Measurements from ENCODE around the gene COL4A1. TPM values are rescaled to one million over a fixed set of nuclear protein-coding genes. Genes with fewer than 3 reads are reported as not detected.

The COL4A1 gene
- total RNA-seq, 3 donors from 2014 or later = 19.0 to 308 (median 61.9) TPM

DNA sequence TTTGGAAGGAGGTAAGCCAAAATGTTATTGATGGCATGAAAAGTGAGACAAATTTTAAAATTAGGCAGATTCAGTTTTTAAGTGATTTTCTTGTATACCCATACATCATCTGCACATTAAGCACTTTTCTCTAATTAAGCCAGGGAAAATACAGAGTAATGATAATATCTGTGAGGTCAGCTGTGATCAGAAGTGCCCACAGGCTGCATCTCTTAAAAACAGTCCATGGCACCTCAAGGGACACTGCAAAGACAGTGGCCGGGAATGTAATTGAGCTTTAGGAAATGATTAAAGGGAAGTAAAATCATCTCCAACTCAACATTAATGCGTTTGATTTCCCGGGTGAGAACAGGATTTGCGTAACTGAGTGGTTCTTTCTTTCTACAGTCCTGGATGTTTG is 2.0 kb downstream of the COL4A1 start:
- H3K4me1 ChIP-seq (ENCODE audit: low read depth) = peaks cover 10% of the 10 kb centered on the region
- no peak for DNase-seq
- TF ChIP-seq, protein P1, sequence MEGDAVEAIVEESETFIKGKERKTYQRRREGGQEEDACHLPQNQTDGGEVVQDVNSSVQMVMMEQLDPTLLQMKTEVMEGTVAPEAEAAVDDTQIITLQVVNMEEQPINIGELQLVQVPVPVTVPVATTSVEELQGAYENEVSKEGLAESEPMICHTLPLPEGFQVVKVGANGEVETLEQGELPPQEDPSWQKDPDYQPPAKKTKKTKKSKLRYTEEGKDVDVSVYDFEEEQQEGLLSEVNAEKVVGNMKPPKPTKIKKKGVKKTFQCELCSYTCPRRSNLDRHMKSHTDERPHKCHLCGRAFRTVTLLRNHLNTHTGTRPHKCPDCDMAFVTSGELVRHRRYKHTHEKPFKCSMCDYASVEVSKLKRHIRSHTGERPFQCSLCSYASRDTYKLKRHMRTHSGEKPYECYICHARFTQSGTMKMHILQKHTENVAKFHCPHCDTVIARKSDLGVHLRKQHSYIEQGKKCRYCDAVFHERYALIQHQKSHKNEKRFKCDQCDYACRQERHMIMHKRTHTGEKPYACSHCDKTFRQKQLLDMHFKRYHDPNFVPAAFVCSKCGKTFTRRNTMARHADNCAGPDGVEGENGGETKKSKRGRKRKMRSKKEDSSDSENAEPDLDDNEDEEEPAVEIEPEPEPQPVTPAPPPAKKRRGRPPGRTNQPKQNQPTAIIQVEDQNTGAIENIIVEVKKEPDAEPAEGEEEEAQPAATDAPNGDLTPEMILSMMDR (IDR thresholded peaks at IDR 0.05) = no peak
- no peak for ATAC-seq
- intact Hi-C loops (cut with DNase I, micrococcal nuclease) = no loop called here
- no peak overlapping the region for H3K4me3 ChIP-seq
- H3K36me3 ChIP-seq (ENCODE audit: low read depth) = no peaks in the 10 kb centered on the region
- no peaks in the 10 kb centered on the region for H3K9me3 ChIP-seq

DNA sequence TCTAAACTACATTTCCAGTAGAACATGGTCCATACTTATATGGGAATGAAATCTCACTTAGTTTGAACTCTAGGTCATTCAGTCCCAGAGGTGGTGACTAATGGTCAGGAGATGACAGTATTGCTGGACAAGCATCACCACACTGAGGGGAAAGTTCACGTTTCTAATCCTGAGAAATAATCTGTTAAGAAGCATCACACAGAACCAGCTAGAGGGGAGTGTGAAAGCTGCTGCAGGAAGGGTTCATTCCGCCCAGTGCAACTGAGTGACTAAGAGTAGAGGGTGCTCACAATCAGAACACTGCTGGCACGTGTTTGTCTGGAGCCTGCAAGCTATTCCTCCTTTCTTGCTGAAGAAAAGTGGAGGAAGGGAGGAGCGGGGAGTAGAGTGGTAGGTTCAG is 2.7 kb downstream of the COL4A1 start:
- H3K4me1 ChIP-seq (ENCODE audit: low read depth) = peaks cover 7% of the 10 kb centered on the region

DNA sequence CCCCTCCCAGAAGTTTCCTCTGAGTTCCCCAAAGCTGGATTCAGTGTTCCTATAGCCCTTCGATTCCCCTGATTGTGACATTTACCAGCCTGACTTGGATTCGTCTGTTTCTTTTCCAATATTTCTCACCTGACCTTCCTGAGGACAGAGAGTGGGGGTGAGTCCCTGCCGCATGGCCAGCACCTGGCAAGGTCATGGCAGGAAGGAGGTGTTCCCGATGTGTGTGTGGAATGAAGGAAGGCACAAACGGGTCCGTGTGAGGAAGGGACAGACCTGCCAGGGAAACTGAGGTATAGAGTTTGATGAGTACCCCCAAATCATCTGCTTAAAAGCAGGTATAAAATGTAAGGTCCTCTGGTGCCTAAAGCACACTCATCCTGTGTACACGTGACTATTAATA is 3.3 kb downstream of the COL4A1 start:
- H3K36me3 ChIP-seq (ENCODE audit: low read depth) = no peaks in the 10 kb centered on the region
- peaks cover under 1% of the 10 kb centered on the region for H3K4me1 ChIP-seq (ENCODE audit: low read depth)
- intact Hi-C loops (cut with DNase I, micrococcal nuclease) = no loop called here
- TF ChIP-seq, protein P1 (IDR thresholded peaks at IDR 0.05) = no peak
- no peaks in the 10 kb centered on the region for H3K9me3 ChIP-seq
- no peak overlapping the region for H3K4me3 ChIP-seq
- no peak for DNase-seq
- ATAC-seq = no peak

More for the DNA sequence above, 2.7 kb downstream of the COL4A1 start:
- no peak for DNase-seq
- H3K9me3 ChIP-seq = no peaks in the 10 kb centered on the region
- no peak for ATAC-seq
- no peaks in the 10 kb centered on the region for H3K36me3 ChIP-seq (ENCODE audit: low read depth)
- intact Hi-C loops (cut with DNase I, micrococcal nuclease) = no loop called here
- no peak overlapping the region for H3K4me3 ChIP-seq
- TF ChIP-seq, protein P1 (IDR thresholded peaks at IDR 0.05) = no peak

DNA sequence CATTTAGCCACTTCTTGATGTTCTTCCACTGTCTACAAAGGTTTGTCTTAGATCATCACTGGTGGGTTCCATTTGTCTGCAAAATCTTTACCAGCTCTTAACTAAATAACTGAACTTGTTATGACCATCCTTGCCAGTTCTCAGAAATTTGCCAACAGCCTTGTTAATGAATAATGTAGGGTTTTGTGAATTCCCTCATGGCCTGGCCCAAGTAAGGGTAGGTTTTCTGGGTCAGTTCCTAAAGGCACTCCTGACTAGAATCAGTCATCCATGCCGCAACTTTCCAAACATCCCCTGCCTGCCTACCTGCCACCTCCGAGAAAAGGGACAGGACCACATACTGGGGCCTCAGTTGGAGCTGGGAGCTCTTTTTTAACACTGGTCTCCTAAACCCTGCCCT is 4.0 kb downstream of the COL4A1 start:
- DNase-seq (no peak), ATAC-seq (no peak)
- TF ChIP-seq, protein P1 (IDR thresholded peaks at IDR 0.05) = no peak
- no peaks in the 10 kb centered on the region for H3K4me1 ChIP-seq (ENCODE audit: low read depth)
- no peak overlapping the region for H3K4me3 ChIP-seq
- no peaks in the 10 kb centered on the region for H3K9me3 ChIP-seq
- intact Hi-C loops (cut with DNase I, micrococcal nuclease) = no loop called here
- H3K36me3 ChIP-seq (ENCODE audit: low read depth) = no peaks in the 10 kb centered on the region

DNA sequence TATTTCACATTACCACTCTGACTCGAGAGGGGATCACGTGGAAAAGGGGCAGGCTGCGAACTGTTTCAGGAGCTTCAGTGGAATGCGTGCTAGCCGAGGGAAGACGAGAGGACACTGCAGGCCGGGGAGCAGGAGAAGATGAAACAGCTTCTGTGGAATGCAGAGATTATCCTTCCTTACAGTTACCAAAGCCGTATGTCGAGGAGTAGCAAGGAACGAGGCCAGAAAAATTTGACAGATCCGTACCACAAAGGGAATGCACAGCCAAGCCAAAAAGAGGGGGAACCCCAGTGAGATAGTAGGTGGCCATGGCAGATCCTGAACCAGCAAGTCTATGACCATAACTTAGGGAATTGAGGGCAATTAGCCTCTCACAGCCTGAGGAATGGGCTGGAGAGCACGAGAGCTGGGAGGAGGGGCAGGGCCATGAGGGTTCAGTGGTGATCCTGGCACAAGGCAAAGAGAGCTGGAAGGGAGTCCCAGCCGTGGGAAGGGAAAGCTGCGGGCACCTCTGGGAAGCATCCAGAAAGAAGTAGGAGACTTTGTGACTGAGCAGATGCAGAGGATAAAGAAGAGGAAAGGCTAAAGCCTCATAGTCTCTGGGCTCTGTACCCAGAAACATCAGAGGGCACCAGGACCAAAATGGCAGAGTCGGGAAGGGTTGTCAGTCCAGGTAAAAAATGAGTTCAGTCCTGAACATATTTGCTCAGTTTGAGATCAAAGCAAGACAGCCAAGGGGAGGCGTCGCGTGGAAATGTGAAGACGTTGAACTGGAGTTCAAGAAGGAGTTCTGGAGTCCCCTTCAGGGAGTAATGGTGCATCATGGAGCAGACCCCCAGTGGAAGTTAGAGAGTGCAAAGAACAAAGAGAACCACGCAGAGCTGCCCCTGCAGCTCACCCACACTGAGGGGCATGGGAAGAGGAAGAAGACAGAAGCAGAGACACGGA is 5.1 kb downstream of the COL4A1 start:
- Histone ChIP-seq H3K9me3 (no peaks in the 10 kb centered on the region), H3K4me3 (no peak overlapping the region), H3K4me1 (ENCODE audit: low read depth) (no peaks in the 10 kb centered on the region), H3K36me3 (ENCODE audit: low read depth) (no peaks in the 10 kb centered on the region)
- DNase-seq = no peak
- intact Hi-C loops (cut with DNase I, micrococcal nuclease) = no loop called here
- TF ChIP-seq, protein P1 (IDR thresholded peaks at IDR 0.05) = no peak
- no peak for ATAC-seq

Data from mucosa of descending colon (tissue), 3 donors.